Type B pancreatic cell (in vitro differentiated cells): ENCODE data around the gene UBALD1. TPM values are rescaled to one million over a fixed set of nuclear protein-coding genes. Genes with fewer than 3 reads are reported as not detected.

Experiments used
- DNase-seq: peaks from one replicate; pipeline ENCODE4 v3.0.0; 2021; ENCODE audit warnings: mixed read lengths; ENCODE audit not compliant: unreplicated experiment; ENCODE audit errors: extremely low spot score
- H3K27ac Mint-ChIP-seq: 2 replicates; pipeline ENCODE4 v1.8.0; 2021; ENCODE audit warnings: mild to moderate bottlenecking, mixed read lengths
- H3K27me3 Mint-ChIP-seq: 2 replicates; pipeline ENCODE4 v1.8.0; 2021; ENCODE audit warnings: mixed read lengths
- H3K36me3 Mint-ChIP-seq: 2 replicates; pipeline ENCODE4 v1.8.0; 2021; ENCODE audit warnings: mixed read lengths
- H3K4me1 Mint-ChIP-seq: one replicate; pipeline ENCODE4 v1.8.0; 2021; ENCODE audit warnings: mixed read lengths; ENCODE audit not compliant: unreplicated experiment
- H3K4me3 Mint-ChIP-seq: 2 replicates; pipeline ENCODE4 v1.8.0; 2021; ENCODE audit warnings: mild to moderate bottlenecking, mixed read lengths
- H3K9me3 Mint-ChIP-seq: 2 replicates; pipeline ENCODE4 v1.8.0; 2021; ENCODE audit warnings: mixed read lengths
- total RNA-seq: library from RNA; stranded (reverse); gene quantifications from 2 replicates; pipeline ENCODE4 v1.2.1, GENCODE V29; 2021; ENCODE audit warnings: low replicate concordance
- TF ChIP-seq, protein P1 (sequence below): fragments of 200-600 bp; sonication (generic); conservative IDR thresholded peaks from 2 replicates; pipeline ENCODE4 v1.5.0; 2021; ENCODE audit warnings: antibody characterized with exemption, mild to moderate bottlenecking

Gene UBALD1
- total RNA-seq, 1 donor from 2014 or later: 49.2 TPM

DNA sequence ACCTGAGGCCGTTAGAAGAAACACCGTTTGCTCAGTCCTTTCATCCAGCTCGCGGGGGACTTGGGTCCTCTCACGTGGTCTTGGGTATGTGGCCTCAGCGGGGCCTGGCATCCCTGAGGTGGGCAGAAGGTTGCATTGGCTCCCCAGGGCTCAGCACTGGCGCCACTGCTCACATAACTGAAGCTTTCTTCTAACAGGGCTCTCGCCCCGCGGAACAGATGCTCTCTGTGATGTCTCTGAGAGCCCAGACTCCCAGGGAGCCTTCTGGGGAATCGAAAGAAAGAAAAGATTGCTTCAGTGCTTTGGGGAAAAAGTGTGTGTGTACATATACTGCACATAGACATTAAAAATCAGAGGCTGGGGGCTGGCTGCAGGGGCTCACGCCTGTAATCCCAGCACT is 20.1 kb upstream of the UBALD1 start:
- TF ChIP-seq, protein P1, sequence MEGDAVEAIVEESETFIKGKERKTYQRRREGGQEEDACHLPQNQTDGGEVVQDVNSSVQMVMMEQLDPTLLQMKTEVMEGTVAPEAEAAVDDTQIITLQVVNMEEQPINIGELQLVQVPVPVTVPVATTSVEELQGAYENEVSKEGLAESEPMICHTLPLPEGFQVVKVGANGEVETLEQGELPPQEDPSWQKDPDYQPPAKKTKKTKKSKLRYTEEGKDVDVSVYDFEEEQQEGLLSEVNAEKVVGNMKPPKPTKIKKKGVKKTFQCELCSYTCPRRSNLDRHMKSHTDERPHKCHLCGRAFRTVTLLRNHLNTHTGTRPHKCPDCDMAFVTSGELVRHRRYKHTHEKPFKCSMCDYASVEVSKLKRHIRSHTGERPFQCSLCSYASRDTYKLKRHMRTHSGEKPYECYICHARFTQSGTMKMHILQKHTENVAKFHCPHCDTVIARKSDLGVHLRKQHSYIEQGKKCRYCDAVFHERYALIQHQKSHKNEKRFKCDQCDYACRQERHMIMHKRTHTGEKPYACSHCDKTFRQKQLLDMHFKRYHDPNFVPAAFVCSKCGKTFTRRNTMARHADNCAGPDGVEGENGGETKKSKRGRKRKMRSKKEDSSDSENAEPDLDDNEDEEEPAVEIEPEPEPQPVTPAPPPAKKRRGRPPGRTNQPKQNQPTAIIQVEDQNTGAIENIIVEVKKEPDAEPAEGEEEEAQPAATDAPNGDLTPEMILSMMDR: no peak
- no peak overlapping the region for H3K4me3 Mint-ChIP-seq
- no peak for DNase-seq
- H3K36me3 Mint-ChIP-seq: peaks cover 11% of the 10 kb centered on the region
- H3K9me3 Mint-ChIP-seq: peaks cover 6% of the 10 kb centered on the region
- peaks cover 10% of the 10 kb centered on the region for H3K4me1 Mint-ChIP-seq
- no peak overlapping the region for H3K27ac Mint-ChIP-seq
- no peaks in the 10 kb centered on the region for H3K27me3 Mint-ChIP-seq

DNA sequence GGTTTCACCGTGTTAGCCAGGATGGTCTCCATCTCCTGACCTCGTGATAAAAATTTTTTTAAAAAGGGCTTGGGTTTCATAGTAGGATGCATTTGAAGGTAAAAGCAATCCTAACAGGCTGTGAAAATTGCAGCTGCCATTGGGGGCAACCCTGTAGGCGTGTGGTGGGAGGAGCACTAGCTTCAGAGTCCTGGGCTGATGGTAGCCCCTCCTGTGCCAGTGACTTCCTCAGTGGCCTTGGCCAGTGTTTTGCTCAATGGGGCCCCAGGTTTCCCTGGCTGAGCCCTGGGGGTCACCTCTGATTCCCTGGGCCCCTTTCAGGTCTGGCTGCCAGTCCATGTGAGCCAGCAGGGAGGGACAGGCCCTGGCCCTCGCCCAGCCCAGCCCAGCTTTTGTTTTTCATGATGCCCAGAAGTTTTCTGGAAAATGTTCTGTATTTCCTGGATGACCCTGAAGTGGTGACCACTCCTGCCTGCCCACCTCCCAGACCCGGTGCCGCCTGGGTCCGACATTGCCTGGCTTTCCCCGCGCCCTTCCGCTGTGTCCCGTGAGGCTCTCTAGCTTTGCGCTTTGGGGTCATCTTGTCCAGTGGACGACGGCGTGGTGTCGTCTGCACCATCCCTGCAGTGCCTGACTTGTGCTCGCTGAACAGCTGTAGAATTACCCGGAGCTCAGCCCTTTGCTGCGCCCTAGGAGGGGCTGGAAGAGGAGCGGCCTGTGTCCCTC is 19.4 kb upstream of the UBALD1 start:
- TF ChIP-seq, protein P1: no peak
- H3K4me3 Mint-ChIP-seq: no peak overlapping the region
- peaks cover 6% of the 10 kb centered on the region for H3K9me3 Mint-ChIP-seq
- no peaks in the 10 kb centered on the region for H3K27me3 Mint-ChIP-seq
- no peak overlapping the region for H3K27ac Mint-ChIP-seq
- no peak for DNase-seq
- H3K4me1 Mint-ChIP-seq: peaks cover 8% of the 10 kb centered on the region
- H3K36me3 Mint-ChIP-seq: peaks cover 14% of the 10 kb centered on the region

DNA sequence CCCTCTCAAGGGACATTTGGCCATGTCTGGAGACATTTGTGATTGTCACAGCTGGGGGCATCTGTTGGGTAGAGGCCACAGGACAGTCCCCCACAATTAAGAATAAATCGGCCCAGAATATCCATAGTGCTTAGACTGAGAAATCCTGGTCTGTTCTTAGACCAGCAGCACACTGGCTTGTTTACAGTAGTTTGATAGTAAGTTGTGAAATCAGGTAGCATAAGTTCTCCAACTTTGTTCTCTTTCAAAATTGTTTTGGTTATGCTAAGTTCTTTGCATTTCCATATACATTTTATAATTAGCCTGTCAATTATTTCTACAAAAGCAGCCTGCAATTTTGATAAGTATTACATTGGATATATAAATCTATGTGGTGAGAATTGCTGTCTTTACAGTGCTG is 16.8 kb upstream of the UBALD1 start:
- peaks cover 11% of the 10 kb centered on the region for H3K4me1 Mint-ChIP-seq
- TF ChIP-seq, protein P1: no peak
- H3K4me3 Mint-ChIP-seq: no peak overlapping the region
- H3K27ac Mint-ChIP-seq: no peak overlapping the region
- no peaks in the 10 kb centered on the region for H3K27me3 Mint-ChIP-seq
- no peak for DNase-seq
- H3K9me3 Mint-ChIP-seq: peaks cover 6% of the 10 kb centered on the region
- H3K36me3 Mint-ChIP-seq: peaks cover 20% of the 10 kb centered on the region

DNA sequence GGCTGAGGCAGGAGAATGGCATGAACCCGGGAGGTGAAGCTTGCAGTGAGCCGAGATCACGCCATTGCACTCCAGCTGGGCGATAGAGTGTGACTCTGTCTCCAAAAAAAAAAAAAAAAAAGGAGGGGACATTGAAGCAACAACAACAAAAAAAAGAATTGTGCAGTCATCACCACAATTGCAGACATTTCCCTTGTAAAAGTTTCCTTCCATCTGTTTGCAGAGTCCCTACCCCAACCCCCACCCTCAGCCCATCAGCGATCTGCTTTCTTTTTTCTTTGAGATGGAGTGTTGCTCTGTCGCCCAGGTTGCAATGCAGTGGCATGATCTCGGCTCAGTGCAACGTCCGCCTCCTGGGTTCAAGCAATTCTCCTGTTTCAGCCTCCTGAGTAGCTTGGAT is 13.6 kb upstream of the UBALD1 start:
- Mint-ChIP-seq H3K4me3 (no peak overlapping the region), H3K27ac (no peak overlapping the region), H3K36me3 (peaks cover 17% of the 10 kb centered on the region), H3K27me3 (no peaks in the 10 kb centered on the region), H3K9me3 (peaks cover 6% of the 10 kb centered on the region), H3K4me1 (peaks cover 16% of the 10 kb centered on the region)
- TF ChIP-seq, protein P1: no peak
- DNase-seq: no peak

DNA sequence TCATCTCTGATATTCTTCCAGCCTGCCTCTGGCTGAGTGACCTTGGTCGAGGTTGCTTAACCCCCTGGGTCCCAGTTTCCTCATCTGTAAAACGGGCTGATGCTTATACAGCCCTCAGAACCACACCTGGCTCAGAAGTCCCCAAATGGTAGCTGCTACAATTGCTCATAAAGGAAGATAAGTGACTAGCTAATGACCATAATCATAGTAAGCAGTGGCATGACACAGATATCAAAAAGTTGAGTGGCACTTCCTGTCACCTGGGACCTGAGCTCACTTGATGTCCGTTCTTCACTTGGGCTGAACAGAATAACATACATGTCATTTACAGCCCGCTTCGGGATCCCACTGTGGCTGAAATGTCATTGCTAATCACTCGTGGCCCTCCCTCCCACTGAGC is 11.7 kb upstream of the UBALD1 start:
- no peak for DNase-seq
- H3K4me1 Mint-ChIP-seq: peaks cover 17% of the 10 kb centered on the region
- H3K4me3 Mint-ChIP-seq: peak overlapping the region; percentile 100
- peaks cover 5% of the 10 kb centered on the region for H3K9me3 Mint-ChIP-seq
- TF ChIP-seq, protein P1: no peak
- no peaks in the 10 kb centered on the region for H3K27me3 Mint-ChIP-seq
- peaks cover 15% of the 10 kb centered on the region for H3K36me3 Mint-ChIP-seq
- H3K27ac Mint-ChIP-seq: peak overlapping the region; percentile 98
